COLO829 (cell line): ENCODE measurements around the gene RPS10.
"Not testable (repeated sequence)": the region's sequence is repeated elsewhere in the genome, so short reads cannot be mapped to it uniquely, and the experiment has no call there.

Experiments
- DNase-seq: peaks from one replicate; pipeline ENCODE4 v3.0.0; 2012; ENCODE audit warnings: low spot score

The RPS10 gene

GRCh38 chr6:34447910-34448309 lies 22.0 kb upstream of the RPS10 start:
- no peak for DNase-seq

- DNase-seq = no peak
These were observed 21.5 kb upstream of the RPS10 start for GRCh38 chr6:34447386-34447785.

DNA sequence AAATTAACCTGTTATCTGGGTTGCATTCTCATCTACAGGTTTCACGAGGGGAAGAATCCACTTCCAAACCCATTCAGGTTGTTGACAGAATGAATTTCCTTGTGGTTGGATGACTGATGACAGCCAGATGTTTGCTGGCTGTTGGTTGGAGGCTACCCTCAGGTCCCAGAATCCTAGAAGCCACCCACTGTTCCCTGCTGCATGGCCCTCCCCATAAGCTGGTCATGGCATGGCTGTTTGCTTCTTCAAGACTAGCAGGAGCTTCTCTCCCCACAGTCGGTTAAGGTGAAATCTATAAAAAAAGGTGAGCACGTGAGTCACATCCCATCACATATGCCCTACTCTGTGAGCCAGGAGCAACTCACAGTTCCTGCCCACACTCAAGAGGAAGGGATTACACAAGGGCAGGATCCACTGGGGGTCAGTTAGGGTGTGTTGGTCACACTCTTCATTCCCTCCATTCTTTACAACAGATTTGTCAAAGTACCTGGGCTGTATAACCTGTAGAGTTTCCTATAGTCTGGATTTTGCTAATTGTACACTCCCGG lies 19.5 kb upstream of the RPS10 start:
- no peak for DNase-seq

GRCh38 chr6:34441526-34441925 lies 15.7 kb upstream of the RPS10 start:
- no peak for DNase-seq

DNA sequence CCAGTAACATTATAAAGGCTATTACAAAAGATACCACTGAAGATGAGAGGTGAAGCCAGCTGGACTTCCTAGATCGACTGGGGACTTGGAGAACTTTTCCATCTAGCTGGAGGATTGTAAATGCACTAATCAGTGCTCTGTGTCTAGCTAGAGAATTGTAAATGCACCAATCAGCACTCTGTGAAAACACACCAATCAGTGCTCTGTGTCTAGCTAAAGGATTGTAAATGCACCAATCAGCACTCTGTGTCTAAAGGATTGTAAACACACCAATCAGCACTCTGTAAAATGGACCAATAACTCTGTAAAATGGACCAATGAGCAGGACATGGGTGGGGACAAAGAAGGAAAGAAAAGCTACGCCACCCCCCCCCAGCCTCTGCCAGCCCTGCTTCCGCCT lies 13.6 kb upstream of the RPS10 start:
- DNase-seq = no peak

GRCh38 chr6:34438705-34439104 lies 12.8 kb upstream of the RPS10 start:
- DNase-seq = no peak

DNA sequence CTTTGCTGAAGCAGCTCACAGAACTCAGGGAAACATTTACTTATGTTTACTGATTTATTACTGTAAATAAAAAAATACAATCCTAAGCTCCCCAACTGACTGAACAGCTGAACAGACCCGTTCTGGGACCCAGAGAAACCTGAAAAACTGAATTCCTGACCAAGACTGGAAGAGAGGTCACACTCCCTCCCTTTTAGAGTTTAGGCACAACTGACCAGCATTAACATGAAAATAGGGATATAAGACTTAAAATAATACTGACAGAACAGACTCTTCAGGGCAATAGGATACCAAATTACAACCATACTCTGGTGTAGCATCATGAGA lies 11.7 kb upstream of the RPS10 start:
- no peak for DNase-seq

- no peak for DNase-seq
These were observed 11.2 kb upstream of the RPS10 start for GRCh38 chr6:34436803-34437643.

GRCh38 chr6:34435916-34436315 lies 10.0 kb upstream of the RPS10 start:
- no peak for DNase-seq

GRCh38 chr6:34425132-34425497 lies 754 bp downstream of the RPS10 start:
- DNase-seq = no peak

DNA sequence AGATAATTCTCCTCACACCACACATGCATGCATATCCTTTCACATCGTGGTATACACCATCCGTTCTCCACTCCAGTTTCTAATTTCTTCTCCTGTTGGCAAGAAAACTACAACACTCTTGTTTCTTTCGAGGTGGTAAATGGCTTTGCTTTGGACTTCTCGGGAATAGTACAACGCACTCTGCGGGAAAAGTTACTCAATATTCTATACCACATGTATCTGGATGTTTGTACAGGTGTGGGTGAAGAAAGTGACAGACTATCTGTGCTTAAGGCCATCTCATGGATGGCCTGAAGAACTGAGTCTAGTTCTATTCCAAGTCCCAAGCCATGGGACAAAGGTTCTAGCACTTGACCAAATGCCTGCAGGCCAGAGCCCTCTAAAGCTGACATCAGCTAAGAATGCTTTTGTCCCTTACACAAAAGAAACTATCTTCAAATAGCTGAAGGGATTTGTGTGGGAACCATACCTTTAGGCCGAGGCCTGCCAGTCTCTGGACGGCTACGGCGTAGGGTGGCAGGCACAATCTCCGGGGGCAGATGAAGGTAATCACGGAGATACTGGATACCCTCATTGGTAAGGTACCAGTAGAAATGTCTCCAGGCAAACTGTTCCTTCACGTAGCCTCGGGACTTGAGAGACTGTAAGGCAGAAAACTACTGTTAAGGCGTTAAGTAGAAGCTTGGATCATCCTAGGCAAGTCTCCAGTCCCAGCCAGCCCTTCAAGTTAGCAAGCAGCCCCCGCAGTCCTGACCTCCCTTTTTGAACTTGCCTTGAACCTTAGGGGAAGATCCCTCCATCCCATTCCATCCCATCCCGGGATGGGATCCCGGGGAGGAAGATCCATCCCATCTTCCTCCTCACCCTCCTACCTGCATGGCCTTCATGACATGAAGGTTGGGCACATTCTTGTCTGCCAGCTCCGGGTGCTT lies 1.4 kb downstream of the RPS10 start:
- no peak for DNase-seq

DNA sequence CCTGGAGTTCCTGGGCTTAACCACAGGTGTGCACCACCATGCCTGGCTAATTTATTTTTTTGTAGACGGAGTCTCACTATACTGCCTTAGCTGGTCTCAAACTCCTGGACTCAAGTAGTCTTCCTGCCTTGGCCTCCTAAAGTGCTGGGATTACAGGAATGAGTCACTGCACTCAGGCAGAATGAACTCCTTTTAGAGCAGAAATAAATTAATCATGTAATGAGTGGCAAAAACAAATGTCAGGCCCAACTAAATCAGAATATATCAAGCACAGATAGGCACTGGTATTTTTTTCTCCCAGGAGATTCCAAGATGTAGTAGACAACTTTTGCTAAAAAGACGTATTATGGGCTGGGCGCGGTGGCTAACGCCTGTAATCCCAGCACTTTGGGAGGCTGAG lies 2.6 kb downstream of the RPS10 start:
- DNase-seq = no peak

DNA sequence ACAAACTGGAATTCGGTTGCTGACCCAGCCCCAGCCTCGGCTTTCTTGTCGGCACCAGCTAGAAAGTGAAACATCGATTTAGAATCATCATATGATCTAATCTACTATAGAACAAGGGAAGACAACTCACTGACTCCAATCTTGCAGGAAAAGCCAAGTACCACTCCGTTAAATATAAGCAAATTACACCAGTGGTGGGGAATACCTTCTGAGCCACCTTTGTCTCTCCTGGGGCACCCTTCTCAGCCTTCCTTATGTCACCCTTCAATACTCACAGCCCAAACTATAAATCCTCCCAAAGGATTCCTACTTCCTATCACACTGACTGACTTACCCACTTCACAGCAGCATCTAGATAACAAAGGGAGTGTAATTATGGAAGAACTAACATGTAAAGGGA lies 7.5 kb downstream of the RPS10 start:
- DNase-seq = no peak

- DNase-seq = no peak
These were observed 8.9 kb downstream of the RPS10 start for GRCh38 chr6:34416877-34417371.

DNA sequence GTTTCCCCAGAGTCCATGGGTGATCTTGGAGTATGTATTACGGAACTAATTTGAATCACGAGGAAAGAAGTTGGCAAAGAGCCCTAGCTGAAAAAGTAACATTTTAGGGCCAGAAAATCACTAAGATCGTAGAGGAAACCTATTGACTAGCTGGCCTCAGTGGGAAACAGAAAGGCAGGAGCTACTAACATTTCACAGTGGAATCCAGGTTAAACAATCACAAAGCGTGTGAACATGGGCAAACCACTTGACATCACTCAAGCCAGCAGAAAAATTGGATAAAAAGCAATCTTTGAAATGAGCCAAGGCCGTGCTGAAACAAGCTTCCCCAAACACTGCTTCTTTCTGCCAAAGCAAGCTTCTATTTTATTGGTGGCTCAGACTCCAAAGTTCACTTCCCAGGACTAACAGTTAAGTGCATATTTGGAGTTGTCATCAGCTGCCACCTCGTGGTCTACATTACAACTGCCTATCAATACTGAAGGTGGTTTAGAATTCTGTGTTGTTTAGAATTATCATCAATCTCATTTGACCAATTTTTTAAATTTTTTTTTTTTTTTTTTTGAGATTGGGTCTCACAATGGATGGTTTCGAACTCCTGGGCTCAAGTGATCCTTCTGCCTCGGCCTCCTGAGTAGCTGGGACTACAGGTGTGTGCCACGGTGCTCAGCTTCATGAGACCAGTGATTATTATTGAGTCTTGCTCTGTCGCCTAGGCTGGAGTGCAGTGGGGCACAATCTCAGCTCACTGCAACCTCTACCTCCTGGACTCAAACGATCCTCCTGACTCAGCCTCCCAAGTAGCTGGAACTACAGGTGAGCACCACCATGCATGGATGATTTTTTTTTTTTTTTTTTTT lies 10.6 kb downstream of the RPS10 start:
- peak; percentile 74 for DNase-seq

DNA sequence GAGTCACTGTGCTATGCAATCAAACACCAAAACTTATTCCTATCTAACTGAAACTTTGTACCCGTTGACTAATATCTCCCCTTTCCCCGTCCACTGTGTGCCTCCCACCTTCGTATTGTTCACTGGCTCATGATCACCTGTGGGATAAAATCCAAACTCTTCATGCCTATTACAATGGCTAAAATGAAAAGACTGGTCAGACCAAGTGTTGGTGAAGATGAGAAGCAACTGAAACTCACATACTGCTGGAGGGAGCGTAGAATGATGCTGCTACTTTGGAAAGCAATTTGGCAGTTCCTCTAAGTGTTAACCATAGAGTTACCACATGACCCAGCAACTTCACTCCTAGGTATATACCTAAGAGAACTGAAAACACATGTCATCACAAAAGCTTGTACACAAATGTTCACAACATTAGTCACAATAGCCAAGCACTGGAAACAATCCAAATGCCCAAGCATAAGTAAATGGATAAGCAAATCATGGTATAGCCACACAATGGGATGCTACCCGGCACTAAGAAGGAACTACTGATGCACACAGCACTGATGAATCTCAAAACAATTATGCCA lies 13.1 kb downstream of the RPS10 start:
- DNase-seq = no peak

DNA sequence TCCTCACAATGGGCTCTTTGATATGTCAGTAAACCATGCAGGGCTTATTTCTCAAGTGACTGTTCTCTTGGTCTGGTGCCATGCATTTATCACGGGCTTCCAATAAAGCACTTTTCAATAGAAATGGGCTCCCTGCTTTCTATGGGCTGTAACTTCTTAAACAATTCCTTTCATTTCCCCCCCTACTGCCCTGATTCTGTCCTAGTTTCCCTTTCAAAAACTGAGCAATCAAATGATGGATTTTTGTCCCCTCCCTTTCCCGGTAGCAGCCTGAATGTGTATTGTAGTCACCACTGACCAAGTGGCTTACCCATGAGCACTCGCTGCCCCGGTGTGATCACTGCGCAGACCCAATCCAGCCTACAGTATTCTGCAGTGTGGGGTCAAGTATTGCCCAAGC lies 13.9 kb downstream of the RPS10 start:
- peak; percentile 91 for DNase-seq

- DNase-seq = not testable (repeated sequence)
These were observed 18.0 kb downstream of the RPS10 start for GRCh38 chr6:34407915-34408314.

DNA sequence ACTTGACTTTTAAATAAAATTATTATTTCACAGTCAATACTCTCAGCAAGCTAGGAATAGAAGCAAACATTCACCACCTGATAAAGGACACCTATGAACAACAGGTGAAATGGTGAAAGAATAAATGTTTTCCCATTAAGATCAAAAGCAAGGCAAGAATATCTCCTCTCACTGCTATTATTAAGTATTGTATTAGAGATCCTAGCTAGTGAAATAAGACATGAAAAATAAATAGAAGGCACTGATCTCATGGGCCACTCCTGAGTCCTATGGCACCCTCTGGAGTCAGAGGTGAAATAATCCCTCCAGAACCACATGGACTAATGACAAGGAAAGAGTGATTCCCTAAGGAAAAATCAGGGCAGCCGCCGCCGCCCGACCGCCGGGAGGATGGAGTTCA lies 29.4 kb downstream of the RPS10 start:
- DNase-seq = no peak

DNA sequence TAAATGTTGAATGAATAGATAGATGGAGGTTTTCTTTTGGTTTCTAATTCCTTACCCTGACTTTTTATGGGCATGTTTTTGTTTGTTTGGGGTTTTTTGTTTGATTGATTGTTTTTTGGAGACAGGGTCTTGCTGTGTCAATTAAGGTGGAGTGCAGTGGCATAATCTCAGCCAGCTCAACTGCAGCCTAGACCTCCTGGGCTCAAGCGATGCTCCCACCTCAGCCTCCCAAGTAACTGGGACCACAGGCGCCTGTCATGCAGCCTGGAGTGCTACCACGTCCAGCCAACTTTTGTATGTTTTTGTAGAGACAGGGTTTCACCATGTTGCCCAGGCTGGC lies 31.9 kb downstream of the RPS10 start:
- no peak for DNase-seq

DNA sequence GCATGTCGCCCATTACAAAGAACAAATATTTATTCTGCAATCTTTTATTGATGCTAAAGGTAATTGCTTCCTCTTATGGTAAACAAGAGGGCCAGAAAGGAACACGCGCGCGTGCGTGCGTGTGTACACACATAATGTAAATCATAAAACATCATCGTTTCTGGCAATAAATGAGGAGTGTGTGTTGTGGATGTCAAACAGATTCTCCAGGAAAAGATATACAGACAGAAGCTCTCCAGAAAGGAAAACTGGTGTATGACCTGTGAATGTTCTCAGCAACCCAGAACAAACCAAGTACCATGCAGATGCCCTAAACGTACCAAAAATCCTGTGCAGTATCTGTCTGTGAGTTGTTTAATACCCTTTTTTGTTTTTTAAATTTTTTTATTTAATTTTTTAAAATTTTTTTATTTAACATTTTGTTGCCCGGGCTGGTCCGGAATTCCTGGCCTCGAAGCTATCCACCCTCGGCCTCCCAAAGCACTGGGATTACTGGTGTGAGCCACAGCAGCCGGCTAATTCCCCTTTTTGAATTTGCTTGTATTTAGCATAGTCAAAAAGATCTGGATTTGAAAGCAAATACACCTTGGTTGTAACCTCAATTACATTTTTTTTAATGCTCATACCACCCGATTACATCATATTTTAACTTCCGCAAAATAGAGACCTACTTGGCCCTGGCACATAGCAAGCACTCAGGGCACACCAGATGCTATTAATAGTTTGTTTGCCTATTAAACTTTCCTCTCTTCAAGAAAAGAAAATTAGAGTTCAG lies 32.5 kb downstream of the RPS10 start:
- DNase-seq = no peak
